ENCODE measurements around the gene CDKN1A. TPM values are rescaled to one million over a fixed set of nuclear protein-coding genes. Genes with fewer than 3 reads are reported as not detected.

The CDKN1A gene
- total and polyA plus RNA-seq, 10 of the 15 experiments (the other 5 are each of a cell fraction or from before 2014, with no cell fraction given) = 25.2 to 637 (median 216) TPM

DNA sequence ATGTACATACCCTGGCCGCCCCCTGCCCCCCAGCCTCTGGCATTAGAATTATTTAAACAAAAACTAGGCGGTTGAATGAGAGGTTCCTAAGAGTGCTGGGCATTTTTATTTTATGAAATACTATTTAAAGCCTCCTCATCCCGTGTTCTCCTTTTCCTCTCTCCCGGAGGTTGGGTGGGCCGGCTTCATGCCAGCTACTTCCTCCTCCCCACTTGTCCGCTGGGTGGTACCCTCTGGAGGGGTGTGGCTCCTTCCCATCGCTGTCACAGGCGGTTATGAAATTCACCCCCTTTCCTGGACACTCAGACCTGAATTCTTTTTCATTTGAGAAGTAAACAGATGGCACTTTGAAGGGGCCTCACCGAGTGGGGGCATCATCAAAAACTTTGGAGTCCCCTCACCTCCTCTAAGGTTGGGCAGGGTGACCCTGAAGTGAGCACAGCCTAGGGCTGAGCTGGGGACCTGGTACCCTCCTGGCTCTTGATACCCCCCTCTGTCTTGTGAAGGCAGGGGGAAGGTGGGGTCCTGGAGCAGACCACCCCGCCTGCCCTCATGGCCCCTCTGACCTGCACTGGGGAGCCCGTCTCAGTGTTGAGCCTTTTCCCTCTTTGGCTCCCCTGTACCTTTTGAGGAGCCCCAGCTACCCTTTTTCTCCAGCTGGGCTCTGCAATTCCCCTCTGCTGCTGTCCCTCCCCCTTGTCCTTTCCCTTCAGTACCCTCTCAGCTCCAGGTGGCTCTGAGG is 7.6 kb downstream of the CDKN1A start:
- TSS peak; percentile 20 for BruUV-seq (replicated peaks)
- Histone ChIP-seq H3K79me2 (ENCODE audit: control insufficient read depth, insufficient read depth, low read length) (peaks cover 37% of the 10 kb centered on the region), H3K27me3 (replicated peaks in 1 of 2; ENCODE audit: control insufficient read depth in 2 of 2, insufficient read depth in 2 of 2, low read length in 1 of 2) (no peaks in the 10 kb centered on the region), H3K4me2 (ENCODE audit: control insufficient read depth, insufficient read depth) (no peak overlapping the region), H3K27ac (ENCODE audit: control insufficient read depth, insufficient read depth) (no peak overlapping the region), H4K20me1 (ENCODE audit: control insufficient read depth, insufficient read depth) (peaks cover 15% of the 10 kb centered on the region), H3K9ac (ENCODE audit: control insufficient read depth, insufficient read depth, low read length) (no peak overlapping the region), H2AFZ (ENCODE audit: control insufficient read depth, low read depth, low read length) (no peak overlapping the region), H3K4me1 (ENCODE audit: control insufficient read depth, insufficient read depth, low read length) (peaks cover 34% of the 10 kb centered on the region), H3K36me3 (ENCODE audit: control insufficient read depth in 2 of 2, insufficient read depth in 2 of 2, low read length in 1 of 2) (peaks cover 31 to 38% of the 10 kb centered on the region in 2 experiments), H3K9me3 (replicated peaks; ENCODE audit: control insufficient read depth, insufficient read depth, low read length) (no peaks in the 10 kb centered on the region; the same call in 2 of the 3 replicates), H3K4me3 (no peak overlapping the region)
- intact Hi-C loops (cut with micrococcal nuclease; ENCODE audit: unreplicated experiment) (no loop called here), in situ Hi-C loops (cut with MboI) (no loop called here)
- SMC1A ChIA-PET (ENCODE audit: uncharacterized antibody, unreplicated experiment) = interaction anchor here (1.1 to 11.2 kb wide), 2 partner anchors 38 to 71 kb away, joined by 4 to 120 read pairs; no protein-coding TSS in a partner anchor
- CTCF ChIA-PET = interaction anchor here (0.7 to 5.8 kb wide), 6 partner anchors 39 to 87 kb away, joined by 3 to 28 read pairs (median 3); no protein-coding TSS in a partner anchor
- FAIRE-seq = no peak
- TF ChIP-seq RUNX3 (IDR thresholded peaks at IDR 0.05; ENCODE audit: low read length) (no peak), SREBF2 (IDR thresholded peaks at IDR 0.05; ENCODE audit: low read length) (no peak), EED (IDR thresholded peaks at IDR 0.05; ENCODE audit: low read depth) (no peak), BACH1 (IDR thresholded peaks at IDR 0.05; ENCODE audit: borderline replicate concordance) (peak; percentile 56; the same call in 1 of the 2 replicates)
- TF ChIP-seq, protein P1, sequence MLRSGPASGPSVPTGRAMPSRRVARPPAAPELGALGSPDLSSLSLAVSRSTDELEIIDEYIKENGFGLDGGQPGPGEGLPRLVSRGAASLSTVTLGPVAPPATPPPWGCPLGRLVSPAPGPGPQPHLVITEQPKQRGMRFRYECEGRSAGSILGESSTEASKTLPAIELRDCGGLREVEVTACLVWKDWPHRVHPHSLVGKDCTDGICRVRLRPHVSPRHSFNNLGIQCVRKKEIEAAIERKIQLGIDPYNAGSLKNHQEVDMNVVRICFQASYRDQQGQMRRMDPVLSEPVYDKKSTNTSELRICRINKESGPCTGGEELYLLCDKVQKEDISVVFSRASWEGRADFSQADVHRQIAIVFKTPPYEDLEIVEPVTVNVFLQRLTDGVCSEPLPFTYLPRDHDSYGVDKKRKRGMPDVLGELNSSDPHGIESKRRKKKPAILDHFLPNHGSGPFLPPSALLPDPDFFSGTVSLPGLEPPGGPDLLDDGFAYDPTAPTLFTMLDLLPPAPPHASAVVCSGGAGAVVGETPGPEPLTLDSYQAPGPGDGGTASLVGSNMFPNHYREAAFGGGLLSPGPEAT (IDR thresholded peaks at IDR 0.05; ENCODE audit: low read depth) = no peak
- 81% methylated on average over 11 of the region's 11 CpGs for WGBS (ENCODE audit: insufficient coverage, insufficient replicate concordance, low lambda C conversion rate, missing lambda C conversion rate)
- no peak for ATAC-seq
- DNase-seq (ENCODE audit: low read depth, low spot score) = no peak
- RAD21 ChIA-PET (ENCODE audit: unreplicated experiment) = interaction anchor here (10.6 kb wide), 1 partner anchor 70 kb away, joined by 124 read pairs; no protein-coding TSS in a partner anchor
- POLR2A ChIA-PET = interaction anchor here (1.2 to 1.4 kb wide), 2 partner anchors 9 to 35 kb away, joined by 3 to 5 read pairs; no protein-coding TSS in a partner anchor
